NOMO-1 treated with DMSO at 0.1 percent for 48 hours (cell line): ENCODE measurements around the gene TTC24.

Experiments used
- DNase-seq: peaks from one replicate; lab custom pipeline; 2025; ENCODE audit not compliant: unreplicated experiment; lab: John Stamatoyannopoulos, UW

Gene TTC24

DNA sequence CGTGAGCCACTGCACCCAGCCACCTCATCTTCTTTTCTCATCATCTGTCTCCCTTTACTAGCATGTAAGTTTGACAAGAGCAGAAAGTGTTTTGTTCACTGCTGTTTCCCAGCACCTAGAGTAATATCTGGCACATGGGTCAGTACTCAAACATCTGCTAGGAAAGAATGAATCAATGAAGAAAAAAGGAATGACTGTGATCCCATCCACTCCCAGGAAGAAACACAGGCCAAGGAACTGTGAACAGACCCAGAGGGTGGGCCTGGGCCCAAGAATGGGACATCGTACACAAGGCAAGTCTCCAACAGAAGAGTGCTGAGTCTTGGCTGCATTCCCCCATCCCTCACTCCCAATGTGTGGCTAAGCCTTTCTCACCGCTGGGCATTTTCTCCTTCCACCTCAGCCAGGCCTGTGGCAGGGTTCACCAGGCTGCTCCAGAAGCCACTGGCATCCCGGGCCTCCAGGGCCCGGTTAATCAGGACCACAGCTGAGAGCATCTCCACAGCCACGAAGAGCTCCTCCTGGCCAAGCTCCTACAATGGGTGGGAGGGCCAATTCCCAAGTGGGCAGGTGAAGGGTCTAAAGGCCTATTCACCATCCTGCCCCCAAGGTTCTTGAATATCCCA is 25.6 kb upstream of the TTC24 start:
- DNase-seq = no peak

DNA sequence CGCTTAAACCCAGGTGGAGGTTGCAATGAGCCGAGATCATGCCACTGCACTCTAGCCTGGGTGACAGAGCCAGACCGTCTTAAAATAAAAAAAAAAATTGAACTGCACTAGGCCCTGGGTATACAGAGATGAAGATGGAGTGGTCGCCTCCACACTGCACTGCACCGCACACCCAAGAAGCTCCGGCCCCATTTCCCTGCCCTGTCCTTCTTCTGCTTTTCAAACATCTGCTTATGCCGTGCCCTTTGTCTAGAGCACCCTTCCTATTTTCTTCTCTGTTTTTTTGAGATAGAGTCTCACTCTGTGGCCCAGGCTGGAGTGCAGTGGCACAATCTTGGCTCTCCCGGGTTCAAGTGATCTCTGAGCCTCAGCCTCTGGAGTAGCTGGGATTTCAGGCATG is 24.6 kb upstream of the TTC24 start:
- no peak for DNase-seq

DNA sequence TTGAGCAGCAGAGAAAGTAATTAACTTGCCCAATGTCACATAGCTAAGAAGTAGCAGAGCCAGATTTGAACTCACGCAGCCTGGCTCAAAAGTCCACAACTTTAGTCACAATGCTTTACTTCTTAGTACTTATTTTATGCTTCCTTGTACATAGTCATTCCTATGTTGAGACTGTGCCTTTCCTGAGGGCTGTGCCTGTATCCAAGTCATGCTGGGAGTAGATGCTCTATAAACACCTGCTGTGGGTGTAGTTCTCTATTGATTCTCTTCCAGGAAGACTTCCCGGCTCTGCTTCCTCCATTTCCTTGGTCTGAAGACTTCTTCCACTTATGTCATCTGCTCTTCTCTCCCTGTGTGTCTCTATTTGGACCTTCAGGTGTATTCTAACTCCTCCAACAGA is 23.8 kb upstream of the TTC24 start:
- DNase-seq = no peak

- DNase-seq = no peak
These were observed 23.2 kb upstream of the TTC24 start for GRCh38 chr1:156556354-156556753.

DNA sequence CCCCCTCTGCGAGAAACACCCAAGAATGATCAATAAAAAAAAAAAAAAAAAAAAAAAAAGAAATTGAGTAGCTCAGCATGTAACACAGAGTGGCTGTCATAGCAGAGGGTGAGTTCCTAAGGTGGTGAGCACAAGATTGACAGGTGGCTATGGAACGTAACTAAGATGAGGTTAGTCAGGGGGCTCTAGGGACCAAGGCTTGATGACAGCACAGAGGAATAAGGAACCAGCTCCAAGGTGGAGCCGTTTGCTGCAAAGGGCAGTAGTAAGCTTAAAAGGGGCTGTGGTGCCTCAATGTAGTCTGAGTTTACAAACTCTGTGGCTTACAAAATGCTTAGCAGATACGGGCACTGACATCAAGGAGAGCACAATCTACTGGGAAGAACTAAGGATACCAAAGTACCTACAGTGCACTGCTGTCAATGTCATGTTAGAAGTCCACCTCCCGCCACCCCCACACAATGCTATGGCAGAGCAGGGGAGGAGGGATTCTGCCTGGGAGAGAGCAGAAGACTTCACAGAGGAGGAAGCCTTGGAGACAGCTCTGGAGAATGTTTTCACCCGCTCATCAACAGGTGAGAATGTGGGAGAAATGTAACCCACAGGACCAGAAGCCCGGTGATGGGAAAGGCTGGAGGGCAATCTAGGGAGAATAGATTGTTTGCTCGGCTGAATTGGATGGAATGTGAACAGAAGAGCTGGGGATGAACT is 20.3 kb upstream of the TTC24 start:
- no peak for DNase-seq

GRCh38 chr1:156559797-156560385 is 19.6 kb upstream of the TTC24 start:
- DNase-seq = no peak

DNA sequence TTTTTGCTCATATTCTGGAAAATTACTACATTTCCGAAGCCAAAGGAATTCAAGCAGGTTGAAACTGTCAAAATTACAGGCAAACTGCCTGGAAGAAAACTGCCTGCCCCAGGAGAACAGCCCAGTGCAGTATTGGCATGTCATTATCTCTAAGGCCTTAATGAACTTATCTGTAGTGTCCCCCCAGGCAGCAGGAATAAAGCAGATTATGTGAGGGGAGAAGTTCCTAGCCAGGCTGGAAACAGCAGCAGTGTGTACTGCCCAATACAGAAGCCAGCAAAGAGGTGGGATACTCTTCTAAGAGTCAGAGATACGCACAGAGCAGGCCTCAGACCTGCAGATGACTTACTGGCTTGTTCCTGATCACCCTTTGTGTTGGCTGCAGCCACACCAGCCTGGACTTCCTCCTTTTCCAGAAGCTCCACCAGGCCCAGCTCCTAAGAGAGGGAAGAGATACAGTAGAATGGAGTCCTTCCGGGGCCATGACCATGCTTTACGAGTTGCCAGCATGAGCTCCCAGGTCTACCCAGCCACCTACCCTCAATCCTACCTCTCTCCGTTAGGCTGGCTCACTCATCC is 18.8 kb upstream of the TTC24 start:
- no peak for DNase-seq

DNA sequence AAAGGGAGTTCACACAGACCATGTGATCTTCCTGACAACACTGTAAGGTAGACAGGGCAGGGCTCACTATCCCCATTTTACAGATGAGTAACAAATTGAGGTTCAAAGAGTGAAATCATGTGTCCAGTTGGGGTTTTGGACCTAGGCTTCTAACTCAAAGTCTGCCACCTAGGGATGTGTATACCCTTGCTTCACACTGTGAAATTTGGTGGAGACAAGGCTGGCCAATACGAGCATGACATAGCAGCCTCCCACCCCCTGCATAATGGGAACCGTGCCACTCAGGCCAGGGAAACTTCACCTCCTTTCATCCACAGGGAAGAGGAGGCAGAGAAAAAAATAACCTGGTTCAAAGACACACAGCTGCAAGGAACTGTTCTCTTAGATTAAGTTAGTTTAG is 14.0 kb upstream of the TTC24 start:
- DNase-seq = no peak

- peak; percentile 60 for DNase-seq
These were observed 13.1 kb upstream of the TTC24 start for GRCh38 chr1:156566436-156566835.

- DNase-seq = peak; percentile 34
These were observed 8.2 kb upstream of the TTC24 start for GRCh38 chr1:156571261-156571852.

DNA sequence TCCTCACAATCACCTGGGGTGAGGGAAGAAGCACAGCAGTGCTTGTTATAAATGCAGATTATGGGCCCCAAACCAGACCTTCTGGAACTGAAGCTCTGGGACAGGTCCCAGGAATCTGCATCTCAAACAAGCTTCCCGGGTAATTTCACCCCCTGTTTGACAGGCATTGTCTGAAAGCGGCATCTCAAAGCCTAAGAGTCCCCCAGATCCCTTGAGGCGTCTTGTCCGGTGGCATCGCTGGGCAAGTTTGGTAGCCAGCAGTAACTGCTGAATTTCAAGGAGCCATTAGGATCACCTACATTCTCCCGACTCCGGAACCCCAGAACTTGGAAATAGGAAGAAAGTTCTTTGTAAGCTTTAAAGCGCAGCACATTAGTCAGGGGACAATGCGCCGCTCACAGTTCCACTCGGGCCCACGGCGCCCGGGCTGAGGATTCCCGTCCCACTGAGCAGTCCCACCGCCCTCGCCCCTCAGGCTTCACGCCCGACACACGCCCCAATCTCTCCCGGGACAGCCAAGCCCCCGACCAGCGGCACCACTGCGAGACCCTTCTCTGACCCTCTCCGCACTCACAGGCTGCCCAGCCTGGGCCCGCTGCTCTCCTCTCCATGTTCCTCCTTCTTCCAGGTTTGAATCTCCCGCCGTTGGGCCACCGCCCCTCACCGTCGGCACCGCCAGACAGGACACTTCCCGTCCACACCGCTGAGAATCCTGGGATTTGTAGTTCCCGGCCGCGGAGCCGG is 7.4 kb upstream of the TTC24 start, which contains the start of gene IQGAP3:
Gene IQGAP3 (minus strand): TSS at position 647 of the 744 bp plus-strand sequence. CDS start 36 bp downstream, at position 611.
- DNase-seq = peak; percentile 84

- no peak for DNase-seq
These were observed 6.9 kb upstream of the TTC24 start for GRCh38 chr1:156572663-156573018.

- no peak for DNase-seq
These were observed 5.4 kb upstream of the TTC24 start for GRCh38 chr1:156574039-156574633.

DNA sequence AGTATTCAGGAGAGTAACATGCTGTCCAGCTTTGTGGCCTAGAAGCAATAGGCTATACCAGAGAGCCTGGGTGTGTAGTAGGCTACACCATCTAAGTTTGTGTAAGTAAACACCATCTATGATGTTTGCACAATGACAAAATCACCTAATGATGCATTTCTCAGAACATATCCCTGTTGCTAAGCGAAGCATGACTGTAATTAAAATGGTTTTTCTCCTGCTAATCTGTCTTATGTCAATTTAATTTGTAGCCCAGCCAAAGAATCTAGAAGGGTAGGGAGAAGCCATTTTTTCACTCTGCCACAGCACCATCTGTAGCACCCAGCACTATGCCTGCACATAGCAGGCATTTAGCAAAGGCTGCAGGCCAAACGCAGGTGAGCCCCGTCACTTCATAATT is 2.0 kb upstream of the TTC24 start:
- DNase-seq = no peak

- no peak for DNase-seq
These were observed 1.5 kb upstream of the TTC24 start for GRCh38 chr1:156578055-156578454.

DNA sequence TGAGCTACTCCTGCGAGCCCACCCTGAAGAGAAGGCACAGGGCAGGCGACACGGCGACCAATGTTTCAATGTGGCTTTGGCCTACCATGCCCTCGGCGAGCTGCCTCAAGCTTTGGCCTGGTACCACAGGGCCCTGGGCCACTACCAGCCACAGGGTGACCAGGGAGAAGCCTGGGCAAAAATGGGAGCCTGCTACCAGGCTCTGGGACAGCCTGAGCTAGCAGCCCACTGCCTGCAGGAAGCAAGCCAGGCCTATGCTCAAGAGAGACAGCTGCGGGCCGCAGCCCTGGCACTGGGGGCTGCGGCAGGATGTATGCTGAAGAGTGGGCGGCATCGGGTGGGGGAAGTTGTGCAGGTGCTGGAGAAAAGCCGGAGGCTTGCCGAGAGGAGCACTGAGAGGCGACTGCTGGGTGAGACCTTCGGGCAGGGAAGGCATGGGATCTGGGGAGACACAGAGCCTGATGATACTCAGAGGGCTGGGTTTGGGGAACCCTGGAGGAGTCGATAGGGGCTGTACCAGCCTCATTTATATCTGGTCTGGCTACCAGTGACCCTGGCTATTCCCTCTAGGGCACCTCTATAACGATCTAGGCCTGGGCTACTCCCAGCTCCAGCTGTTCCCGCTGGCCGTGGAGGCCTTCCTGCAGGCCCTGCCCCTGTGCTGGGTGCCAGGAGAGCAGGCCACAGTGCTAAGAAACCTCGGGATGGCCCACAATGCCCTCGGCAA is 2.3 kb downstream of the TTC24 start:
- no peak for DNase-seq

DNA sequence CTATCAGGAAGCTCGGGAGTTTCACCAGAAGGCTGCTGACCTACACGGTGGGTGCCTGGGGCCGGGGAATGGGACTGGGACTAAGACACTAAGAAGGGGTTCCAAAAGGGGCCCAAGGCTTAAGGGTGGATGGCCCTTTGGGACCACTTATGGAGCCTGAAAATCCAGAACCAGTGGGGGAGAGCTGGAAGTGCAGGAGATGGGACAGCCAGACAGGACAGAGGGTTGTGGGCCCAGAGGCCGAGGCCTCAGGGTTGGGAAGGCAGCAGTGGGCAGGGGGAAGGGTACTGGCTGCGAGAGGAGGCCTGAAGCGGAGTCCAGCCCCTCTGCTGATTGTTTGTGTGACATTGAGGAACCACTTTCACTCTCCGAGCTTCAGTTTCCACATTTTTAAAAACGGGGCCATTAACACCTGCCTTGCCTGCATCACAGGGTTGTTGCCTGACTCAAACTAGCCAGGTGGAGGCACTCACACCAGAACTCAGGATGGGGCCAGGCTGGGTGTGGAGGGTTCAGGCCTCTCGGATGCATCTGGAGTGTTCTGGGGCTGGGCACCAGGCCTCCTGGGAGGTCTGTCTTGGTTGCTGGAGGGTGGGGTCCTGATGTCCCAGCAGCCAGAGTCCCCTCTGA is 3.0 kb downstream of the TTC24 start:
- no peak for DNase-seq

- DNase-seq = peak; percentile 82
These were observed 4.5 kb downstream of the TTC24 start for GRCh38 chr1:156583821-156584622.

- DNase-seq = no peak
These were observed 5.3 kb downstream of the TTC24 start for GRCh38 chr1:156584813-156585212.
